Measurements from ENCODE around the gene SHE. TPM values are rescaled to one million over a fixed set of nuclear protein-coding genes. Genes with fewer than 3 reads are reported as not detected.

Gene SHE
- total RNA-seq, 2 experiments from 2014 or later = not detected

DNA sequence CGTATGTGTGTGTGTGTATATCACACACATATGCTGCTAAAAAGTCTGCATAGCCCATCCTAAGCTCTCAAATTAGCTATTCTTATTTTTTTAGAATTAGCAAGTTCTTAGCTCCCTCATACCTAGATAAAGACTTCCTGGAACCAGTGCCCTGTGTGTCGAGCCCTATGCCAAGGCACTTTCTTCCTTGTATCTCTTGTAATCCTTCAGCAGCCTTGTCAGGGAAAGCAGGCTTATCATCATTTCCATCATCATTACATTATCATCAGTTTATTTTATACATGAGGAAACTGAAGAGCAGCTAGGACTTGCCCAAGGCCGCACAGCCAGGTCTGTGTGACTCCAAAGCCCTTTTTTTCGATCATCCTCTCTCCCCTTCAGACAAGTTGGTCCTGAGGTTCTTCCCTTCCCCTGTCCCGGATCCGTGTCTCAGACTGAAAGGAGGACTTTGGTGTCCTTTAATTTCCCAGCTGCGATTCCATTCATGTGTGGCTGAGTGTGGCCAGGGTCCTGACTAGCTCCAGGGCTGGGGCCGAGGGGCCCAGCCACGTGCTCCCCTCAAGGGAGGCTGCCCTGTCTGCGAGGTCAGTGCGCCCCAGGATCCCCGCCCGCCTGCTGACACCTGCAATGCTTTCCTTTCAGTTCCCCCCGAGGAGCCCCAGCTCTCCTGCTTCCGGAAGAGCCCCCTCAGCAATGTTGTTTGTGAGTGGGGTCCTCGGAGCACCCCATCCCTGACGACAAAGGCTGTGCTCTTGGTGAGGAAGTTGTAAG, 72.2 kb downstream of the SHE start:
- ChIA-PET POLR2A (no interaction called here), CTCF (interaction anchor here (1.2 to 2.5 kb wide), 2 partner anchors 95 kb away, joined by 6 to 7 read pairs; no protein-coding TSS in a partner anchor)
- no peaks in the 10 kb centered on the region for H3K36me3 Mint-ChIP-seq (ENCODE audit: low read depth)
- no peak overlapping the region for H3K4me3 Mint-ChIP-seq
- no peak overlapping the region for H3K27ac Mint-ChIP-seq
- H3K9me3 Mint-ChIP-seq (ENCODE audit: insufficient read depth) = no peaks in the 10 kb centered on the region
- no peak for DNase-seq
- peaks cover 18% of the 10 kb centered on the region for H3K4me1 Mint-ChIP-seq (ENCODE audit: low read depth)
- peaks cover 4% of the 10 kb centered on the region for H3K27me3 Mint-ChIP-seq (ENCODE audit: low read depth)
- ATAC-seq = no peak

Other genes starting within 250 kb of the SHE start
- 100 to 1,000 TPM; 110 to 119 TPM for gene HAX1, start 229.8 kb downstream of the SHE start, total RNA-seq
- not detected for gene AQP10, start 181.3 kb downstream of the SHE start, total RNA-seq
- gene ATP8B2, start 176.9 kb downstream of the SHE start, total RNA-seq = 10 to 100 TPM; 65.3 to 71.6 TPM
- under 1 TPM; 0.16 to 0.53 TPM for gene IL6R, start 97.1 kb downstream of the SHE start, total RNA-seq
- not detected for gene TDRD10, start 193 bp downstream of the SHE start, total RNA-seq
- gene UBE2Q1, start 56.2 kb upstream of the SHE start, total RNA-seq = 100 to 1,000 TPM in 1 of 2 experiments, 10 to 100 TPM in 1; 93.6 to 103 TPM
- gene CHRNB2, start 65.4 kb upstream of the SHE start, total RNA-seq = not detected
- gene ADAR, start 105.8 kb upstream of the SHE start, total RNA-seq = 100 to 1,000 TPM; 314 to 317 TPM